ENCODE data around the gene MAP3K2.

The MAP3K2 gene

GRCh38 chr2:127347734-127348392 is 39.9 kb downstream of the MAP3K2 start:
- no peak for DNase-seq

- no peak for DNase-seq
Observed at GRCh38 chr2:127347015-127347414, 40.8 kb downstream of the MAP3K2 start.

GRCh38 chr2:127343277-127343676 is 44.5 kb downstream of the MAP3K2 start:
- no peak for DNase-seq

- no peak for DNase-seq
Observed at GRCh38 chr2:127342101-127342500, 45.7 kb downstream of the MAP3K2 start.

GRCh38 chr2:127332335-127332734 is 55.4 kb downstream of the MAP3K2 start:
- no peak for DNase-seq

GRCh38 chr2:127330753-127331152 is 57.0 kb downstream of the MAP3K2 start:
- DNase-seq = no peak

GRCh38 chr2:127326289-127326945 is 61.4 kb downstream of the MAP3K2 start:
- DNase-seq = no peak

GRCh38 chr2:127324635-127325034 is 63.1 kb downstream of the MAP3K2 start:
- DNase-seq = no peak

GRCh38 chr2:127321303-127321702 is 66.5 kb downstream of the MAP3K2 start:
- DNase-seq = no peak

- no peak for DNase-seq
Observed at GRCh38 chr2:127320586-127321275, 67.0 kb downstream of the MAP3K2 start.

GRCh38 chr2:127320067-127320466 is 67.7 kb downstream of the MAP3K2 start:
- DNase-seq = no peak

- no peak for DNase-seq
Observed at GRCh38 chr2:127314193-127314988, 73.4 kb downstream of the MAP3K2 start.

- no peak for DNase-seq
Observed at GRCh38 chr2:127313406-127313805, 74.4 kb downstream of the MAP3K2 start.

GRCh38 chr2:127310980-127311379 is 76.8 kb downstream of the MAP3K2 start:
- no peak for DNase-seq

GRCh38 chr2:127309468-127309867 is 78.3 kb downstream of the MAP3K2 start:
- DNase-seq = no peak

GRCh38 chr2:127308586-127309138 is 79.1 kb downstream of the MAP3K2 start:
- no peak for DNase-seq

GRCh38 chr2:127305990-127306585 is 81.7 kb downstream of the MAP3K2 start:
- DNase-seq = no peak

- no peak for DNase-seq
Observed at GRCh38 chr2:127302168-127302567, 85.6 kb downstream of the MAP3K2 start.

- peak; percentile 53 for DNase-seq
Observed at GRCh38 chr2:127293748-127294562, 93.8 kb downstream of the MAP3K2 start, which contains the start of gene ERCC3. Gene ERCC3 (minus strand): TSS chr2:127294144. CDS start chr2:127294081, 63 bp downstream.

- peak; percentile 1 for DNase-seq
Observed at GRCh38 chr2:127293386-127293747, 94.4 kb downstream of the MAP3K2 start.

- no peak for DNase-seq
Observed at GRCh38 chr2:127288274-127288673, 99.5 kb downstream of the MAP3K2 start.

- no peak for DNase-seq
Observed at GRCh38 chr2:127283275-127283674, 104.5 kb downstream of the MAP3K2 start.
